HEK293T (cell line): ENCODE measurements around the gene OR5B12.
"Not testable (repeated sequence)": the region's sequence is repeated elsewhere in the genome, so short reads cannot be mapped to it uniquely, and the experiment has no call there.

Source experiments
- CTCF ChIA-PET: fragments of 350-600 bp; formaldehyde crosslinking; extraction: SDS; loops from one replicate; lab custom pipeline; 2021; ENCODE audit warnings: antibody characterized with exemption, inconsistent platforms; lab: Yijun Ruan, JAX
- POLR2A ChIA-PET: fragments of 350-600 bp; formaldehyde crosslinking; extraction: SDS; loops from one replicate; lab custom pipeline; 2020; ENCODE audit warnings: antibody characterized with exemption, inconsistent platforms; lab: Yijun Ruan, JAX
- DNase-seq: peaks from one replicate; pipeline ENCODE4 v3.0.0; 2012; ENCODE audit warnings: mixed read lengths; ENCODE audit errors: extremely low spot score
- ARNT ChIP-seq: fragments of 450-650 bp; IDR thresholded peaks from 2 replicates; pipeline ENCODE4 v1.6.1; 2017; ENCODE audit warnings: mild to moderate bottlenecking
- BHLHE40 ChIP-seq: fragments of 450-650 bp; IDR thresholded peaks from 2 replicates; pipeline ENCODE4 v1.6.1; 2016; ENCODE audit warnings: mild to moderate bottlenecking, moderate library complexity, borderline replicate concordance
- CTBP1 ChIP-seq: fragments of 450-650 bp; IDR thresholded peaks from 2 replicates; pipeline ENCODE4 v1.6.1; 2016; ENCODE audit warnings: borderline replicate concordance
- ELF4 ChIP-seq: fragments of 450-650 bp; IDR thresholded peaks from 2 replicates; pipeline ENCODE4 v1.6.1; 2017; ENCODE audit warnings: antibody characterized with exemption
- FOXA1 ChIP-seq: fragments of 450-650 bp; IDR thresholded peaks from 2 replicates; pipeline ENCODE4 v1.6.1; 2016; ENCODE audit warnings: mild to moderate bottlenecking
- FOXK2 ChIP-seq: fragments of 450-650 bp; IDR thresholded peaks from 2 replicates; pipeline ENCODE4 v1.6.1; 2016; ENCODE audit warnings: mild to moderate bottlenecking
- FOXM1 ChIP-seq: fragments of 450-650 bp; IDR thresholded peaks from 2 replicates; pipeline ENCODE4 v1.6.1; 2017; ENCODE audit warnings: mild to moderate bottlenecking, borderline replicate concordance
- HDGF ChIP-seq: fragments of 450-650 bp; IDR thresholded peaks from 2 replicates; pipeline ENCODE4 v1.6.1; 2017; ENCODE audit warnings: antibody characterized with exemption, borderline replicate concordance
- L3MBTL2 ChIP-seq: fragments of 450-650 bp; conservative IDR thresholded peaks from 2 replicates; pipeline ENCODE4 v1.6.1; 2016; ENCODE audit warnings: mild to moderate bottlenecking
- LEF1 ChIP-seq: fragments of 450-650 bp; IDR thresholded peaks from 2 replicates; pipeline ENCODE4 v1.6.1; 2017; ENCODE audit warnings: mild to moderate bottlenecking, borderline replicate concordance
- NFRKB ChIP-seq: fragments of 450-650 bp; IDR thresholded peaks from 2 replicates; pipeline ENCODE4 v1.6.1; 2016; ENCODE audit warnings: mild to moderate bottlenecking, moderate library complexity
- PKNOX1 ChIP-seq: fragments of 450-650 bp; IDR thresholded peaks from 2 replicates; pipeline ENCODE4 v1.6.1; 2016
- SP1 ChIP-seq: fragments of 450-650 bp; IDR thresholded peaks from 2 replicates; pipeline ENCODE4 v1.6.1; 2017
- SUZ12 ChIP-seq: fragments of 450-650 bp; IDR thresholded peaks from 2 replicates; pipeline ENCODE4 v1.6.1; 2016; ENCODE audit warnings: mild to moderate bottlenecking
- TARDBP ChIP-seq: fragments of 450-650 bp; IDR thresholded peaks from 2 replicates; pipeline ENCODE4 v1.6.1; 2016
- ZNF384 ChIP-seq: fragments of 450-650 bp; IDR thresholded peaks from 2 replicates; pipeline ENCODE4 v1.6.1; 2016

The OR5B12 gene

GRCh38 chr11:58433638-58434203, 8.3 kb downstream of the OR5B12 start:
- TF ChIP-seq CTBP1 (no peak), SP1 (no peak), FOXM1 (no peak), ELF4 (no peak), LEF1 (no peak), ZNF384 (no peak), NFRKB (no peak), L3MBTL2 (no peak), FOXK2 (no peak)
- CTCF ChIA-PET: no interaction called here
- no peak for DNase-seq
- POLR2A ChIA-PET: no interaction called here

DNA sequence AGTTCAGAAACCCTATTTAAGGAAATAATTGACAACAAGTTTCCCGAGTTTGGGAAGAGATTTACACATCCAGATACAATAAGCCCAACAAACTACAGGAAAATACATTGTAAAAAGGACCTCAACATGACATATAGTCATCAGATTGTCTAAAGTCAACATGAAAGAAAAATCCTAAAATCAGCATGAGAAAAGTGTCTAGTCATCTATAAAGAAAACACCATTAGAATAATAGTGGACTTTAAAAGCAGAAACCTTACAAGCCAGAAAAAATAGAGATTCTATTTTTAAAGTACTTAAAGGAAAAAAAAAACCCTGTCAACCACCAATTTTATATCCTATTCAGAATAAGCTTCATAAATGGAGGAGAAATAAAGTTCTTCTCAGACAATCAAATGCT, 12.8 kb downstream of the OR5B12 start:
- POLR2A ChIA-PET: no interaction called here
- CTCF ChIA-PET: no interaction called here
- DNase-seq: no peak
- TF ChIP-seq FOXA1 (no peak), LEF1 (no peak), ARNT (no peak), SP1 (no peak), NFRKB (no peak), FOXM1 (no peak), L3MBTL2 (no peak), BHLHE40 (no peak), ZNF384 (no peak), ELF4 (no peak), PKNOX1 (no peak)

DNA sequence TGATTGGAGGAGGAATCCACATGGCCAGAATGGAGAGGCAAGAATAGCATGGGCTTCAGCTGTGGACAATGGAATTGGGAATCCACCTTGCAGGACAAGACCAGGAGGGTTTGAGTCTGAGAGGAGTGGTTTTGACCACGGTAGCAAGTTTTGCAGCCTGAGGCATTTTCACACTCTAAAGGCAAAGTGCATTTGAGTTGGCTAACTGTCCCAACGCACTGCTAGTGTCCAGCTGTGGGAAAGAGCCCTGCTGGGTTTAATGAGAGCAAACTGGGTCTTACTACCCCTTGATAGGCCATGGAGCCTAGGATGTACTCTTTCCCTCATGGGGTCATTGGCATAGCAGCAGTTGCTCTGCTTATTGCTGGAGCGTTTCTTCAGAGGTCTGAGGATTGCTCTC, 14.0 kb downstream of the OR5B12 start, which contains the start of gene OR5B2:
TSS of gene OR5B2 (minus strand) at position 101 of the 400 bp plus-strand sequence. CDS start 4,860 bp downstream, outside the sequence.
- ChIA-PET POLR2A (no interaction called here), CTCF (no interaction called here)
- DNase-seq: no peak
- no peak for TF ChIP-seq TARDBP
- no peak for TF ChIP-seq L3MBTL2
- TF ChIP-seq SUZ12: no peak
- no peak for TF ChIP-seq CTBP1
- TF ChIP-seq NFRKB: no peak
- no peak for TF ChIP-seq LEF1
- TF ChIP-seq HDGF: no peak
- no peak for TF ChIP-seq FOXM1
- no peak for TF ChIP-seq FOXA1
- TF ChIP-seq FOXK2: no peak
- TF ChIP-seq SP1: no peak
- TF ChIP-seq PKNOX1: no peak
- no peak for TF ChIP-seq ELF4
- TF ChIP-seq ARNT: no peak
- no peak for TF ChIP-seq ZNF384
- TF ChIP-seq BHLHE40: no peak

- no peak for DNase-seq
- POLR2A ChIA-PET: no interaction called here
- CTCF ChIA-PET: no interaction called here
- TF ChIP-seq FOXM1 (no peak), HDGF (no peak)
Observed at GRCh38 chr11:58406774-58407173, 35.3 kb downstream of the OR5B12 start, which contains the start of gene OR5B3. TSS of gene OR5B3 (minus strand) at chr11:58406874. CDS start at chr11:58403409, 3,465 bp downstream.

GRCh38 chr11:58399622-58400021, 42.4 kb downstream of the OR5B12 start:
- DNase-seq, CTCF ChIA-PET, POLR2A ChIA-PET: not testable (repeated sequence)

GRCh38 chr11:58395581-58395980, 46.5 kb downstream of the OR5B12 start:
- ChIA-PET CTCF (no interaction called here), POLR2A (no interaction called here)
- TF ChIP-seq ELF4 (no peak), FOXK2 (no peak), LEF1 (no peak)
- DNase-seq: no peak

- ChIA-PET CTCF (no interaction called here), POLR2A (no interaction called here)
- DNase-seq: no peak
- no peak for TF ChIP-seq NFRKB
- TF ChIP-seq BHLHE40: no peak
- TF ChIP-seq ARNT: no peak
- no peak for TF ChIP-seq SUZ12
- no peak for TF ChIP-seq LEF1
- no peak for TF ChIP-seq FOXM1
Observed at GRCh38 chr11:58394195-58394594, 47.8 kb downstream of the OR5B12 start.

GRCh38 chr11:58392746-58393145, 49.3 kb downstream of the OR5B12 start:
- POLR2A ChIA-PET: no interaction called here
- CTCF ChIA-PET: no interaction called here
- no peak for DNase-seq
- TF ChIP-seq SP1: no peak
- no peak for TF ChIP-seq ZNF384
- TF ChIP-seq CTBP1: no peak
- no peak for TF ChIP-seq FOXA1
- no peak for TF ChIP-seq HDGF
- no peak for TF ChIP-seq LEF1
- no peak for TF ChIP-seq FOXM1
- no peak for TF ChIP-seq TARDBP
- no peak for TF ChIP-seq ELF4
- no peak for TF ChIP-seq FOXK2
- TF ChIP-seq ARNT: no peak
- TF ChIP-seq SUZ12: no peak
